NCI-H1417 (cell line): ENCODE measurements around the gene CSPG4.
"Not testable (repeated sequence)": the region's sequence is repeated elsewhere in the genome, so short reads cannot be mapped to it uniquely, and the experiment has no call there.

Experiments used
- DNase-seq, 3 experiments: peaks; one replicate each; lab custom pipeline; 2025; lab: John Stamatoyannopoulos, UW

CSPG4 gene

DNA sequence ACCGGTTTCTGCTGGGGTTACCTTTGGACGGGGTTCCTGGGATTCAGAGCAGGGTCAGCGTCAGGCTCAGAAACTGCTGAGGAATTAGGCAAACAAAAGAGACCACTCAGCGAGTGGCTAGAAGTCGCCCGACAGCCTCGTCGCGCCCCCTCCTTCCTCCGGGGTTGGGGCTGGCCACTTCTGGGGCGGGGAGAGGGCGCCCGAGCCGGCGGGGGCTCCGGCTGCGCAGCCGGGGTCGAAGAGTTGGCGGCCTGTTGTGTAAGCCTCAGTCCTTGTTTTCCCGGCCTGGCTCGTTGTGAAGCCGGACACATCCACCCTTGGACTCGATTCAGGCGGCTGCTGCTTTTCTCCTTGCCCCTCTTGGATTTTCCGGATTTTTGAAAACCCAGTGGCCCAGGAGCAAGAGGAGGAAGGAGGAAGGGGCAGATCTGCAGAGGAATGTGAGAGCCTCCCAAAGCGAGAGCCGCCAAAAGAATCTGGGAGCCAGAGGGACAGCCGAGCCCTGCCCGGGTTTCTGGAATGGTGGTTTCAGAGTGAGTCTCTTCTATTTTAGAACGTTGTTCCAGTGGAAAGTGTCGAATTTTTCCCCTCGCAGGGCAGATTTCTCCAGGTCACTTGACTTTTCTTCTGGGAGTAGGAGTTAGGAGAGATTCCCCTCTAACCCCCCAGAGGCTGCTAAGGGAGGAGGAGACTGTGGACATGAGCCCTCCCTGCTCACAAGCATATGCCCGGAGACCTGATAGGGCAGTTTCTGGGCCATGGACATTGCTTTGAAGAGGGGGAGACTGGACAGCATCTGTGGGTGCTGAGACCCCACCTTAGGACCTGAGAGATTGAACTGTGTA lies 64.3 kb downstream of the CSPG4 start:
- DNase-seq = peak in 1 of 3 experiments; percentile 62

DNA sequence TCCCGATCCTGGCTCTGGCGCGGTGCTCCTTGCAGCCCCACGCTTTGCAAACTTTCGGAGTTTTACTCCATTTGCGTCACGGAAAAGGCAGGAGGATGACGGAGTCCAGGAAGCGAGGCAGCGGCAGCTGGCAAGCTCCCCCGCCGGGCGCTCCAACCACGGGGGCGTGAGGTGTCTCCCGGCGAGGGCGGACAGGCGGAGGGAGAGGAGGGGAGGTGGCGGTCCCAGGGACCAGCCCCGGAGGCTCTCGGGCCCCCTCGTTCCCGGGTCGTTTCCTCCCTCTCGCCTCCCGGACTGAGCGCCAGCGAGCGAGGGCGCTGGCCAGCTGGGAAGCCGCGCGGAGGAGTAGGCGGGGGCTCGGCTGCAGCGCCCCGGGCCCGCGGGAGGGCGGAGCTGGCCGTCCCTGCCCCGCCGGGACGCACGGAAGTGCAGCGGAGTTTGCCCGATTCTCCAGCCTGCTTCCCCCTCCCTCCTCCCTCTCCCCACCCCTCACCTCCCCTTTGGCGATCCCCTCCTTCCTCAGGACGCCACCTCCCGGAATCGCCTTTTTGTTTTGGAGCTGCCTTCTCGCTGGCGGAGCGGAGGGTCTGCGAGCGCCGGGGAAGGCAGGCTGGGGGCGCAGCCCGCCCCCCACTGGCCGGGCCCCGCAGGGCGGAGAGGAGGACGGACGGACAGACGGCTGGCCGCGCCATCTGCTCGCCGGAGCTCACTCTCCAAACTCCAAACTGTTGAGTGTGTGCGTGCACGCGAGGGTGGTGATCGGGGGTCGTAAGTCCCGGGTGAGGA lies 65.1 kb downstream of the CSPG4 start, which contains the start of gene SNX33:
SNX33 (plus strand) TSS at position 543 of the 786 bp plus-strand sequence. CDS start 1,191 bp downstream, outside the sequence.
- peak; percentile 5 to 79 (median 70) for DNase-seq

- peak in 2 of 3 experiments; percentile 65 to 69 for DNase-seq
Measured at GRCh38 chr15:75646944-75647364, 65.7 kb downstream of the CSPG4 start.

DNA sequence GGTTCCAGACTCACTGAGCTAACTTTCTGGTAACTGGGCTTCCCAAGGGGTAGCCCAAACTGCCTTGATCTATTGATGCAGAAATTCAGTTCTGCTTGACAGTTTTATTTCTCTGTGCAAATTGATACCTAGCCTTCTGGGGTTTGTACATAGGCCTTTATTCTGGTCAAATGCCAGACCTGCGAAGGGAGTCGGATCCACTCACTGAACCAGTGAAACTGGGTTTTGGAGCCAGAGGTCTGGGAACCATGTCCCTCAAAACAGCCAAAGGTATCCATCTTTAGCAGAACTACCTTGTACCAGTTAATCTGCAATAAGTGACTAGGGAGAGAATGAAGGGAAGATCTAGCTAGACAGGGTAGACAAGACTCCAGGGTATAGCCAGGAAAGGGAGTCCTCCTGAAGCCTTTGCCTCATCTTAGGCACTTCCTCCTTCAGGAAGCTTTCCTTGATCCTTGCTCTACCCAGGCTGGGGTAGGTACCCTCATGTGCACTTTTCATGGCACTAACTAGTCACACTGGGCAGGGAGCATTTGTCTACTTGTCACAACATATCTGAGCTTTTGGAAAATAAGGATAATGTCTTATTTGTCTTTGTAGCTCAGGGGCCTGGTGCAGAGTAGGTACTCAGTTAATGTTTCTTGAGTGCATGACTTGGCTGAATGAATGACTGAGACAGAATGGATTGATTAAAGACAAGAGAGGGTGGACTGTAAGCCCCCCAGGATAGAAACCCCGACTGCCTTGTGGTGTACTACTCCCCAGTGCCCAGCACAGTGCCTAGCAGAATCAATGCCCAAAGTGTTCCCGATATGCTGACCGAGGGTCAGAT lies 66.3 kb downstream of the CSPG4 start:
- no peak for DNase-seq

GRCh38 chr15:75644376-75644775 lies 68.3 kb downstream of the CSPG4 start:
- no peak for DNase-seq

DNA sequence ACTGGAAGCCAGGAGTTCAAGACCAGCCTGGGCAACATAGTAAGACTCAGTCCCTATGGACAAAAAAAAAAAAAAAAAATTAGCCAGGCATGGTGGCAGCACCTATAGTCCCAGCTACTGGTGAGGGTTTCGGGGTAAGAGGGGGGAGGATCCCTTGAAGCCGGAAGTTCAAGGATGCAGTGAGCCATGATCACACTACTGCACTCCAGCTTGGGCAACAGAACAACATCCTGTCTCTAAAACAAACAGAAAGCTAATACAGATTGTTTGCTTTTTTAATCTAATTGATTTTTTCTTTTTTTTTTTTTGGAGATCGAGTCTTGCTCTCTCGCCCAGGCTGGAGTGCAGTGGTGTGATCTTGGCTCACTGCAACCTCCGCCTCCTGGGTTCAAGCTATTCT lies 71.0 kb downstream of the CSPG4 start:
- peak in 1 of 3 experiments; percentile 9 for DNase-seq

- DNase-seq = no peak
Measured at GRCh38 chr15:75641179-75641503, 71.5 kb downstream of the CSPG4 start.

GRCh38 chr15:75640483-75641178 lies 72.0 kb downstream of the CSPG4 start:
- peak; percentile 22 to 92 (median 79) for DNase-seq

DNA sequence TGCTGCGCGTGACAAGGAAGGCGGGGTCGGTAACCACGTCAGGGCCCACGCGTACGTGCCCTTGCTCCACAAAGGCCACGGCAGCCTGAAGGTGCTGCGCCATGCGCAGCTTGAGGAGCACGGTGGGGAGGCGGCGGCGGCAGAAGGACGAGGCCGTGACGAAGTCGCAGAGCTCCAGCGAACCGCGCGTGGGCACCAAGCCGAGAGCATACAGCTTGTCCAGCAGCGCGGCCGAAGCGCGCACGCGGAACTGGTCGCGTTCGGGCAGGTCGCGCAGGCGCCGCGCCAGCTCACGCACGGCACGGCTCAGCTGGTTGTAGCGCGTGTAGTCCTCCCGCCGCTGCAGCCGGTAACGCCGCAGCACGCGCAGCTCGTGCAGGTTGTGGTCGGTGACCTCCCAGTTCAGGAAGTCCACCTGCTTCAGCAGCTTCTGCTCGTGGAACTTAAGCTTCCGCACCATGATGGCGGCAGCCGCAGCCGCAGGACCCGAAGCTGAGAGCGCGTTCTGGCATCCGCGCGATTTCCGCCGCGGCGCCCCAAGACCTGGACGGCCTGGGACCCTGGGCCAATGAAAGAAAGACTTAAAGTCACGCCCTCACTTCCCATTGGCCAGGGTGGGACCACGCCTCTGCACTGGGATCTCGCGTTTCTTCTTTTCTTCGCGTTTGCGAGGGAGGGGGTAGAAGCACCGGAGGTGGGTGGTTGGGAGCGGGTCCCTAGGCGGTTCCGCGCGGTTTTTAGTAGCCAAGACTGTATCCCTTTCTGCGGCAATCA lies 72.8 kb downstream of the CSPG4 start, which contains the start of gene IMP3:
IMP3 (minus strand) TSS at position 516 of the 774 bp plus-strand sequence; CDS start at position 460, 56 bp downstream.
- peak; percentile 92 to 99 (median 99) for DNase-seq

DNA sequence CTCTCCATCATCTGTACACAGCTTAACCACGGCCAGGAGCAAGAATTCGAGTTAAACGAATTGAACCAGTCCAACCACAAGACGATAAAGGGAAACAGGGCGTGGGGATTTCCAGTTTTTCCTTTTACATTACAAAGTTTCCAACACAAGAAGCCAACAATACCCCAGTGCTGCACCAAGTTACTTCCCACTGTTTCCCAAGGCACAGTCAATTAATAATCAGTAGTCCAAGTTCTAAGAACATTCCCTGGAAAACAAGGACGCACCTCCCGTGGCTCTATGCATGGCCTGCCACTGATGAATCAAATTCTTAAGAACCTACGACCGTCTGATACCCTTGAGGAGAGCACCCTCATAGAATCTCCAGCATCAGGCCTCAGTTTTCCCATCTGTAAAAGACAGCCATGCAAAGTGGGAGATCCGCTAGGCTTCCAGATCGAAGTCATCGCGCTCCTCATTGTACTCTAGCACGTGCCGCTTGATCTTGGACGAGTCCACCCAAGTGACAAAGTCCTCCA lies 73.4 kb downstream of the CSPG4 start:
- DNase-seq = no peak

DNA sequence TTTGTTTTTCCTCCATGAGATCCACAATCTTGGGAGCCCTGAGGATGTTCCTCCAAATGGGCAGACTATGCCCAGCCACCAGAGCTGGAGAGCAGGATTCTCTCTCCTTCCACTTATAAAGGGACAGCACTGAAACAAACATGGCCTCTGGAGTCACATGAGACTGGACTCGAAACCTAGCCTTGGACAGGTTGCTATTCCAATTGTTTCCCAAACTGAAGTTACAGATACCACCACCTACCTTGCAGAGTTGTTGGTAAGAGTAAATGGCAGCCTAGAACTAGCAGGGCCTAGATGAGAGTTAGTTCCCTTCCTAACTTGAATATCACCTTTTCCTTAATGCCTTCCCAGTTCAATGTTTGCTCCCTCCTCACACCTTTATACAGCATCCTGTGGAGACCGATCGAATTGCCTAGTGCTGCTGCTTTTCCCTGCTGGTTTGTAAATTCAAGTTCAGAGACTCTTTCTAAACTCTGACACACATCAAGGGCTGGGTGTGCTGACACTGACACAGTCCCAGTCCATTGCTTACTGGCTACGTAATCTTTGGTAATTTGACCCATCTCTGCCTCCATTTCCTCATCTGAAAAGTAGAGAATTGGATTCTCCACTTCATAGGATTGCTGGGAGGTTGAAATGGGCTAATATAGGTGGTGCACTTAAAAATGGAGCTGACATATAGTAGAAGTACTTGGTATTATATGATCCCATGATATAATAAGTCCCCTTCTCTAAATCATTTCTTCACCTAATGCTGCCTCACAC lies 75.2 kb downstream of the CSPG4 start:
- DNase-seq = no peak

- no peak for DNase-seq
Measured at GRCh38 chr15:75636026-75636425, 76.6 kb downstream of the CSPG4 start.

DNA sequence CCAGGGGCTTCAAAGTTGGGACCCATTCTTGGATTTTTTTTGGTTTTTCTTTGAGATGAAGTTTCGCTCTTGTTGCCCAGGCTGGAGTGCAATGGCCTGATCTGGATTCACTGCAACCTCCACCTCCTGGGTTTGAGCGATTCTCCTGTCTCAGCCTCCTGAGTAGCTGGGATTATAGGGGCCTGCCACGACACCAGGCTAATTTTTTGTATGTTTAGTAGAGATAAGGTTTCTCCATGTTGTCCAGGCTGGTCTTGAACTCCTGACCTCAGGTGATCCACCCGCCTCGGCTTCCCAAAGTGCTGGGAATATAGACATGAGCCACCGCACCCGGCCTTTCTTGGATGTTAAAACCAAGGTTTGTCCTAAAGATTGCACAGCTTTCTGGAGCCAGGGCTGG lies 78.7 kb downstream of the CSPG4 start:
- not testable (repeated sequence) for DNase-seq

GRCh38 chr15:75631935-75632334 lies 80.7 kb downstream of the CSPG4 start:
- DNase-seq = no peak

- DNase-seq = peak; percentile 75 to 90 (median 81)
Measured at GRCh38 chr15:75625542-75626347, 86.9 kb downstream of the CSPG4 start, which contains the start of gene SNUPN. Gene SNUPN, minus strand, starts transcription at chr15:75625725. Its CDS starts 4,674 bp downstream, at chr15:75621051.
